ENCODE results near the gene TMEM154.

The TMEM154 gene

GRCh38 chr4:152598454-152598853 is 81.3 kb downstream of the TMEM154 start:
- DNase-seq (ENCODE audit: low read depth in 1 of 2, low spot score in 1 of 2): no peak

GRCh38 chr4:152594978-152595925 is 84.5 kb downstream of the TMEM154 start:
- DNase-seq (ENCODE audit: low read depth in 1 of 2, low spot score in 1 of 2): no peak

- no peak for DNase-seq (ENCODE audit: low read depth in 1 of 2, low spot score in 1 of 2)
Measured at GRCh38 chr4:152594057-152594456, 85.7 kb downstream of the TMEM154 start.

GRCh38 chr4:152591876-152592275 is 87.9 kb downstream of the TMEM154 start:
- DNase-seq (ENCODE audit: low read depth in 1 of 2, low spot score in 1 of 2): no peak

- DNase-seq (ENCODE audit: low read depth in 1 of 2, low spot score in 1 of 2): no peak
Measured at GRCh38 chr4:152591396-152591795, 88.4 kb downstream of the TMEM154 start.

GRCh38 chr4:152590179-152591031 is 89.4 kb downstream of the TMEM154 start:
- DNase-seq (ENCODE audit: low read depth in 1 of 2, low spot score in 1 of 2): no peak

GRCh38 chr4:152588869-152589268 is 90.9 kb downstream of the TMEM154 start:
- no peak for DNase-seq (ENCODE audit: low read depth in 1 of 2, low spot score in 1 of 2)

- DNase-seq (ENCODE audit: low read depth in 1 of 2, low spot score in 1 of 2): no peak
Measured at GRCh38 chr4:152587127-152587526, 92.7 kb downstream of the TMEM154 start.

- DNase-seq (ENCODE audit: low read depth in 1 of 2, low spot score in 1 of 2): no peak
Measured at GRCh38 chr4:152586668-152587067, 93.1 kb downstream of the TMEM154 start.

- DNase-seq (ENCODE audit: low read depth in 1 of 2, low spot score in 1 of 2): no peak
Measured at GRCh38 chr4:152585023-152585441, 94.8 kb downstream of the TMEM154 start.

- DNase-seq (ENCODE audit: low read depth in 1 of 2, low spot score in 1 of 2): no peak
Measured at GRCh38 chr4:152581536-152582160, 98.1 kb downstream of the TMEM154 start.

GRCh38 chr4:152579916-152580315 is 99.9 kb downstream of the TMEM154 start:
- no peak for DNase-seq (ENCODE audit: low read depth in 1 of 2, low spot score in 1 of 2)

- no peak for DNase-seq (ENCODE audit: low read depth in 1 of 2, low spot score in 1 of 2)
Measured at GRCh38 chr4:152579107-152579764, 100.6 kb downstream of the TMEM154 start.

- DNase-seq (ENCODE audit: low read depth in 1 of 2, low spot score in 1 of 2): no peak
Measured at GRCh38 chr4:152578670-152579069, 101.1 kb downstream of the TMEM154 start.

- DNase-seq (ENCODE audit: low read depth in 1 of 2, low spot score in 1 of 2): no peak
Measured at GRCh38 chr4:152577708-152578396, 101.9 kb downstream of the TMEM154 start.

- no peak for DNase-seq (ENCODE audit: low read depth in 1 of 2, low spot score in 1 of 2)
Measured at GRCh38 chr4:152575533-152575932, 104.3 kb downstream of the TMEM154 start.

- no peak for DNase-seq (ENCODE audit: low read depth in 1 of 2, low spot score in 1 of 2)
Measured at GRCh38 chr4:152573861-152574260, 105.9 kb downstream of the TMEM154 start.

GRCh38 chr4:152572417-152573086 is 107.2 kb downstream of the TMEM154 start:
- DNase-seq (ENCODE audit: low read depth in 1 of 2, low spot score in 1 of 2): no peak

- DNase-seq (ENCODE audit: low read depth in 1 of 2, low spot score in 1 of 2): no peak
Measured at GRCh38 chr4:152571770-152572169, 108.0 kb downstream of the TMEM154 start.

- no peak for DNase-seq (ENCODE audit: low read depth in 1 of 2, low spot score in 1 of 2)
Measured at GRCh38 chr4:152571296-152571695, 108.5 kb downstream of the TMEM154 start.

Data from activated CD4-positive, alpha-beta T cell treated with anti-CD3 and anti-CD28 coated beads, Interleukin-2, amount 50 U/mL, for 24 hours (primary cell).